ENCODE measurements around the gene STK16. TPM values are rescaled to one million over a fixed set of nuclear protein-coding genes. Genes with fewer than 3 reads are reported as not detected.

The STK16 gene
- polyA plus RNA-seq, 1 donor from 2014 or later = 64.9 TPM

- no peak overlapping the region for H3K4me3 ChIP-seq (ENCODE audit: low read length)
- H3K79me2 ChIP-seq (replicated peaks; ENCODE audit: insufficient read depth, low read length) = peaks cover 12% of the 10 kb centered on the region
- H2AFZ ChIP-seq (ENCODE audit: low read depth, low read length) = no peak overlapping the region
- H3K27me3 ChIP-seq (ENCODE audit: insufficient read depth, low read depth, low read length) = no peaks in the 10 kb centered on the region
- H3K4me2 ChIP-seq (ENCODE audit: low read length) = no peak overlapping the region
- H3F3A ChIP-seq (ENCODE audit: insufficient read depth, low read length, poor library complexity, severe bottlenecking) = no peaks in the 10 kb centered on the region
- no peaks in the 10 kb centered on the region for H3K9me2 ChIP-seq (ENCODE audit: insufficient read depth, low read length)
- TF ChIP-seq REST (IDR thresholded peaks at IDR 0.05; ENCODE audit: borderline replicate concordance) (no peak), MXI1 (conservative IDR thresholded peaks at IDR 0.05; ENCODE audit: poor library complexity, severe bottlenecking) (no peak), EP300 (conservative IDR thresholded peaks at IDR 0.05; ENCODE audit: poor library complexity, severe bottlenecking) (no peak), SMC3 (conservative IDR thresholded peaks at IDR 0.05; ENCODE audit: poor library complexity) (no peak), CTCF (IDR thresholded peaks at IDR 0.05; ENCODE audit: poor library complexity, severe bottlenecking) (no peak), TAF1 (IDR thresholded peaks at IDR 0.05; ENCODE audit: low read depth) (no peak), POLR2AphosphoS5 (IDR thresholded peaks at IDR 0.05) (no peak), EZH2 (IDR thresholded peaks at IDR 0.05; ENCODE audit: borderline replicate concordance, insufficient read depth, low read length, poor library complexity, severe bottlenecking) (no peak), RAD21 (conservative IDR thresholded peaks at IDR 0.05) (no peak)
- H3K9ac ChIP-seq (ENCODE audit: low read length) = no peak overlapping the region
- H4K20me1 ChIP-seq (ENCODE audit: insufficient read depth) = no peaks in the 10 kb centered on the region
- H3K36me3 ChIP-seq (ENCODE audit: insufficient read depth, low read length) = peaks cover 8% of the 10 kb centered on the region
- no peaks in the 10 kb centered on the region for H3K9me3 ChIP-seq (ENCODE audit: low read length)
- H3K27ac ChIP-seq (ENCODE audit: low read length) = no peak overlapping the region
These were observed 2.0 kb upstream of the STK16 start for GRCh38 chr2:219243291-219243761.

- Histone ChIP-seq H3K9me3 (ENCODE audit: low read length) (no peaks in the 10 kb centered on the region), H3K4me3 (ENCODE audit: low read length) (peak overlapping the region; percentile 85), H3F3A (ENCODE audit: insufficient read depth, low read length, poor library complexity, severe bottlenecking) (no peaks in the 10 kb centered on the region), H3K27me3 (ENCODE audit: insufficient read depth, low read depth, low read length) (no peaks in the 10 kb centered on the region), H3K9ac (ENCODE audit: low read length) (peak overlapping the region; percentile 97), H2AFZ (ENCODE audit: low read depth, low read length) (peak overlapping the region; percentile 81), H3K36me3 (ENCODE audit: insufficient read depth, low read length) (peaks cover 8% of the 10 kb centered on the region), H3K9me2 (ENCODE audit: insufficient read depth, low read length) (no peaks in the 10 kb centered on the region), H3K4me2 (ENCODE audit: low read length) (peak overlapping the region; percentile 94), H4K20me1 (ENCODE audit: insufficient read depth) (no peaks in the 10 kb centered on the region), H3K27ac (ENCODE audit: low read length) (peak overlapping the region; percentile 81), H3K79me2 (replicated peaks; ENCODE audit: insufficient read depth, low read length) (peaks cover 12% of the 10 kb centered on the region)
- TF ChIP-seq MXI1 (conservative IDR thresholded peaks at IDR 0.05; ENCODE audit: poor library complexity, severe bottlenecking) (no peak), TAF1 (IDR thresholded peaks at IDR 0.05; ENCODE audit: low read depth) (no peak)
These were observed 511 bp upstream of the STK16 start for GRCh38 chr2:219244789-219245147.

- Histone ChIP-seq H3K36me3 (ENCODE audit: insufficient read depth, low read length) (peaks cover 8% of the 10 kb centered on the region), H4K20me1 (ENCODE audit: insufficient read depth) (no peaks in the 10 kb centered on the region), H3K9me2 (ENCODE audit: insufficient read depth, low read length) (no peaks in the 10 kb centered on the region), H3K4me3 (ENCODE audit: low read length) (peak overlapping the region; percentile 85), H3K27ac (ENCODE audit: low read length) (peak overlapping the region; percentile 81), H3K79me2 (replicated peaks; ENCODE audit: insufficient read depth, low read length) (peaks cover 12% of the 10 kb centered on the region), H3F3A (ENCODE audit: insufficient read depth, low read length, poor library complexity, severe bottlenecking) (no peaks in the 10 kb centered on the region), H3K9ac (ENCODE audit: low read length) (peak overlapping the region; percentile 97), H3K27me3 (ENCODE audit: insufficient read depth, low read depth, low read length) (no peaks in the 10 kb centered on the region), H3K4me2 (ENCODE audit: low read length) (peak overlapping the region; percentile 99), H2AFZ (ENCODE audit: low read depth, low read length) (peak overlapping the region; percentile 81), H3K9me3 (ENCODE audit: low read length) (no peaks in the 10 kb centered on the region)
- TF ChIP-seq POLR2AphosphoS5 (IDR thresholded peaks at IDR 0.05) = no peak
- TF ChIP-seq EP300 (conservative IDR thresholded peaks at IDR 0.05; ENCODE audit: poor library complexity, severe bottlenecking) = no peak
- no peak for TF ChIP-seq SMC3 (conservative IDR thresholded peaks at IDR 0.05; ENCODE audit: poor library complexity)
- TF ChIP-seq MXI1 (conservative IDR thresholded peaks at IDR 0.05; ENCODE audit: poor library complexity, severe bottlenecking) = no peak
- no peak for TF ChIP-seq REST (IDR thresholded peaks at IDR 0.05; ENCODE audit: borderline replicate concordance)
- no peak for TF ChIP-seq RAD21 (conservative IDR thresholded peaks at IDR 0.05)
- no peak for TF ChIP-seq TAF1 (IDR thresholded peaks at IDR 0.05; ENCODE audit: low read depth)
- TF ChIP-seq EZH2 (IDR thresholded peaks at IDR 0.05; ENCODE audit: borderline replicate concordance, insufficient read depth, low read length, poor library complexity, severe bottlenecking) = no peak
- TF ChIP-seq CTCF (IDR thresholded peaks at IDR 0.05; ENCODE audit: poor library complexity, severe bottlenecking) = no peak
These were observed 586 bp downstream of the STK16 start for GRCh38 chr2:219245899-219246230.

All from neural cell (in vitro differentiated cells).